Colonic mucosa (tissue), 4 donors: ENCODE measurements around the gene DAPK2. TPM values are rescaled to one million over a fixed set of nuclear protein-coding genes. Genes with fewer than 3 reads are reported as not detected.

Experiments used
- DNase-seq: peaks from one replicate; pipeline ENCODE4 v3.0.0-alpha.2; 2020
- H3K27ac ChIP-seq: fragments of 200-600 bp; one replicate; pipeline ENCODE4 v1.8.0; 2021
- H3K27me3 ChIP-seq: fragments of 200-600 bp; one replicate; pipeline ENCODE4 v1.8.0; 2021
- H3K36me3 ChIP-seq: fragments of 200-600 bp; one replicate; pipeline ENCODE4 v1.8.0; 2021
- H3K4me1 ChIP-seq: fragments of 200-600 bp; one replicate; pipeline ENCODE4 v1.8.0; 2021; ENCODE audit warnings: mild to moderate bottlenecking
- H3K4me3 ChIP-seq: fragments of 200-600 bp; one replicate; pipeline ENCODE4 v1.8.0; 2021
- H3K9ac ChIP-seq, 2 donors: one replicate each; pipeline ENCODE4 v1.7.0; 2013; ENCODE audit warnings: control low read depth in 2 of 2, low read depth in 2 of 2, low read length in 2 of 2
- H3K9me3 ChIP-seq: fragments of 200-600 bp; one replicate; pipeline ENCODE4 v1.8.0; 2021
- intact Hi-C: fragments of 100-400 bp; cut with DNase I; formaldehyde crosslinking; loops from one replicate; pipeline ENCODE4 v1.14.1; 2022
- total RNA-seq, 2 donors: library from RNA; stranded (reverse); fragmentation: NEBNext Ultra II Directional in 1 of 2; extraction: Animal tissue kit (Norgen Biotek cat#: 25700) in 1 of 2; gene quantifications; one replicate each; pipeline ENCODE4 v1.2.1, GENCODE V29; 2021
- TF ChIP-seq, protein P1 (sequence below): fragments of 200-600 bp; IDR thresholded peaks from one replicate; pipeline ENCODE4 v1.8.0; 2022; ENCODE audit warnings: antibody characterized with exemption, mild to moderate bottlenecking
- donor health status: healthy.
- donor health status: DM: no; HTN: no; CAD: no.
- donor health status: DM: no; HTN: no; CAD: no.

DAPK2 gene
- total RNA-seq, 2 donors from 2014 or later = 23.7 to 26.5 TPM

DNA sequence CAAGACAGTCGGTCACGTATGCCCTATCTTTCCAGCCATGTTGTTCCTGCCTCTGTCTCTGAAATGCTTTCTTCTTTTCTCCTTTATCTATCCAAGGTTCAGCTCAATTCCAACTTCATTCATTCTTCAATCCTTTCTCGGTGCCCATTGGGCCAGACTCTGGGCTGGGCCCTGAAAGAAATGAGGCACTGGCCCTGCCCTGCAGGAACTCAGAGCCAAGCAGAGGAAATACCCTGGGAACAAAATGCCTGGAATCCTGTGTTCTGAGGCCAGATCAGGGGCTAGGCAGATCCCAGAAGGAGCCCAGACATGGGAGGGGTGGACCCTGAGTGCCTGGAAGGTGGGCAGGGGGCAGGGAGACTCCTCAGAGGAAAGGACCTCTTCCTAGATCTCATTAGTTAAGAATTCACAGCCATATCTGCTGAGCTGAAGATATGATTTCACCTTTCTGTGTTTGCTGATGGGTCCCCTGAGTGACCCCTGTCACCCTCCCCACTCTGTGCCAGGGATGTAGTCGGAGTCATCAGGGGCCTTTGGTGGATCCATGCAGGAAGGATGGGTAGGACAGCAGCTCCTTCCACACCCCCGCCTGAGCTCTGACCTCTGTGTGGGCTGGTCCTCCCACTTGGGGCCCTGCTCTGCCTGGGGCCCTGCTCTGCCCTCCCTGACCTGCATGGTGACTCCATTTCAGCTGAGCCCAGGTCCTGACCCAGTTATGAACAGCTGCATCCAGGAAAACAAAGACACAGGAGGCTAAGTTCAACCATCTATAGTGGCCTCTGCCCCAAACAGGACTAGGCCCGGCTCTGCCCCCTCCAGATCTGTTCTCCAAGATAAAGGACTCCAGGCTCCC is 5.3 kb upstream of the DAPK2 start:
- intact Hi-C loops = no loop called here
- no peak overlapping the region for H3K4me3 ChIP-seq
- no peaks in the 10 kb centered on the region for H3K27me3 ChIP-seq
- TF ChIP-seq, protein P1, sequence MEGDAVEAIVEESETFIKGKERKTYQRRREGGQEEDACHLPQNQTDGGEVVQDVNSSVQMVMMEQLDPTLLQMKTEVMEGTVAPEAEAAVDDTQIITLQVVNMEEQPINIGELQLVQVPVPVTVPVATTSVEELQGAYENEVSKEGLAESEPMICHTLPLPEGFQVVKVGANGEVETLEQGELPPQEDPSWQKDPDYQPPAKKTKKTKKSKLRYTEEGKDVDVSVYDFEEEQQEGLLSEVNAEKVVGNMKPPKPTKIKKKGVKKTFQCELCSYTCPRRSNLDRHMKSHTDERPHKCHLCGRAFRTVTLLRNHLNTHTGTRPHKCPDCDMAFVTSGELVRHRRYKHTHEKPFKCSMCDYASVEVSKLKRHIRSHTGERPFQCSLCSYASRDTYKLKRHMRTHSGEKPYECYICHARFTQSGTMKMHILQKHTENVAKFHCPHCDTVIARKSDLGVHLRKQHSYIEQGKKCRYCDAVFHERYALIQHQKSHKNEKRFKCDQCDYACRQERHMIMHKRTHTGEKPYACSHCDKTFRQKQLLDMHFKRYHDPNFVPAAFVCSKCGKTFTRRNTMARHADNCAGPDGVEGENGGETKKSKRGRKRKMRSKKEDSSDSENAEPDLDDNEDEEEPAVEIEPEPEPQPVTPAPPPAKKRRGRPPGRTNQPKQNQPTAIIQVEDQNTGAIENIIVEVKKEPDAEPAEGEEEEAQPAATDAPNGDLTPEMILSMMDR = no peak
- no peak for DNase-seq
- H3K36me3 ChIP-seq = no peaks in the 10 kb centered on the region
- H3K4me1 ChIP-seq = peaks cover 2% of the 10 kb centered on the region
- no peak overlapping the region for H3K9ac ChIP-seq
- no peak overlapping the region for H3K27ac ChIP-seq
- H3K9me3 ChIP-seq = no peaks in the 10 kb centered on the region

DNA sequence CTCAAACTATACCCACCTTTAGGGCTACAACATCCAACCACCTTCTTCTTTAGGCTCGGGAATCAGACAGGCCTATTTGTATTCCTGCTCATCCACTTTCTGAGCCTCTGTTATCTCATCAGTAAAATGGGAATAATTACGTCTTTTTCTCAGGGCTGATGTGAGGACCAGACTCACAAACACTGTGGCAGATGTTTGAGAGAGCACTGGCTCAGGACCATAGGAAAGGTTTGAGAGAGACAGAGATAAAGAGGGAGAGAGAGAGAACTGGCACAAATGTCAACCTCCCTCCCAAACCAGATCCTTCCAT is 4.8 kb upstream of the DAPK2 start:
- Histone ChIP-seq H3K27ac (no peak overlapping the region), H3K36me3 (no peaks in the 10 kb centered on the region), H3K4me3 (no peak overlapping the region), H3K27me3 (no peaks in the 10 kb centered on the region), H3K9ac (no peak overlapping the region), H3K9me3 (no peaks in the 10 kb centered on the region), H3K4me1 (peaks cover 4% of the 10 kb centered on the region)
- intact Hi-C loops = no loop called here
- DNase-seq = no peak
- TF ChIP-seq, protein P1 = no peak

DNA sequence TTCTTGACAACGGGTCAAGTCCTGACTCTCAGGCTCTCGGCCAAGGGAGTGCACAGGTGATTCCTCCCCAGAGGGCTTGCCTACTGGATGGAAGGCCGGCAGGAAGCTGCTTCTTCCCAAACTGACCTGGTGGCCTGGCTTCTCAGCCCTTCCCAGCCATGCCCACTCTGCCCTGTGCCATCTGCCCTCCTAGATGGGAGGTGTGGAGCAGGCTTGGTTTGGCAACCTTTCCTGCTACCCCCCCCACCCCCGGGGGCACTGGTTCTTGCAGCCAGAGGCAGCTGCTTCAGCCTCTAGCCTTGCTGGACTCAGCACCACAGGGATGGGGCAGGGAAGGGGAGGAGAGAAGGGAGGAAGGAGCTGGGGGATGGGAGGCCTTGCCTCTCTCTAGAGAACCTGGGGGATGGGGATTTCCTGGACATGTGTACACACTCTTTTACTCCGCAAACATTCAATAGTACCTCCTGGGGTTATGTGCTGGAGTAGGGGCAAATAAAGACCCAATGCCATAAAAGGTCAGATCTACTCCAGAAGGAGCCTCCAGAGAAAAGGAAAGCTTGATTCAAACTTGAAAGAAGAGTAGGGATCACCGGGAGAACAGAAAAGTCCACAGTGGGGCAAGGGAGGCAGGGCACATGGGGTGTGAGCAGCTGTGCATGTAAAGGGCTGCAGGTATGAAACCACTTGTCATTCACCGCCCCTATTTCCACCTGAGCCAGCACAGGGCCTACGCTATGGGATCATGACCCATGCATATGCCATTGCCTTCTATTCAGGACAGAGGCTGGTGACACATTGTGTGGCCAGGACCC is 4.2 kb upstream of the DAPK2 start:
- no peaks in the 10 kb centered on the region for H3K27me3 ChIP-seq
- peak; percentile 36 for DNase-seq
- TF ChIP-seq, protein P1 = no peak
- intact Hi-C loops = no loop called here
- H3K9ac ChIP-seq = no peak overlapping the region
- no peak overlapping the region for H3K4me3 ChIP-seq
- peaks cover 6% of the 10 kb centered on the region for H3K4me1 ChIP-seq
- no peaks in the 10 kb centered on the region for H3K9me3 ChIP-seq
- no peak overlapping the region for H3K27ac ChIP-seq
- H3K36me3 ChIP-seq = no peaks in the 10 kb centered on the region

DNA sequence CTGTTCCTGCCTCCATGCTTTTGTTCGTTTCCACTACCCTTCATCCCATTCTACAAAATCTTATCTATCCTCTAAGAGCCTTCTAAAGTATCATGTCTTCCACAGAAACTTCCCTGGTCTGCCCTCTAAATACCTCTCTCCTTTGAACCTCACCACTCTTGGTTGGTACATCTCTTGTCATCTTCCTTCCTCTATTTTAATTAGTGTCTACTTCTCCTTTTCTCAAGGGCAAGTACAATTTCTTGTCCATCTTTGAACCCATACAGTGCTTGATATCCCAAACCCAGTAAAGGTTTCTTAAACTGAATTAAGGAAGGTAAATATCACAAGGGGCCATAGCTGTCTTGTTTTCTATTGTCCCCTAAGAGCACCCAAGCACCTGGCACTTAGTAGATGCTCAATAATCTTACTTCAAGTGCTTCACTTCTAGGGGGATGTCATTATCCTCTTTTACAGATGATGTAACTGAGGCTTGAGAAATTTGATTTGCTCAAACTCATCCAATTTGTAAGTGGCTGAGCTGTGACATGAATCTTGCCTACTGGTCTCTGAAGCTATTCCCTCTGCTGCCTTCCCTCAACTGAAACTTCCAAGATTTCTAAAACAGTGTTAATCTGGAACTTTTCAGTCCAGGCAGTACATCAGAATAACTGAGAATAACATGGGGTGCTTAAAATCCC is 2.6 kb upstream of the DAPK2 start:
- H3K9me3 ChIP-seq = no peaks in the 10 kb centered on the region
- no peak overlapping the region for H3K4me3 ChIP-seq
- peaks cover 12% of the 10 kb centered on the region for H3K4me1 ChIP-seq
- no peak for DNase-seq
- no peak overlapping the region for H3K27ac ChIP-seq
- no peaks in the 10 kb centered on the region for H3K36me3 ChIP-seq
- TF ChIP-seq, protein P1 = no peak
- intact Hi-C loops = loop anchor here (5.0 kb wide), 2 partner anchors 102 to 297 kb away; no protein-coding TSS in a partner anchor
- H3K27me3 ChIP-seq = no peaks in the 10 kb centered on the region
- H3K9ac ChIP-seq = no peak overlapping the region

DNA sequence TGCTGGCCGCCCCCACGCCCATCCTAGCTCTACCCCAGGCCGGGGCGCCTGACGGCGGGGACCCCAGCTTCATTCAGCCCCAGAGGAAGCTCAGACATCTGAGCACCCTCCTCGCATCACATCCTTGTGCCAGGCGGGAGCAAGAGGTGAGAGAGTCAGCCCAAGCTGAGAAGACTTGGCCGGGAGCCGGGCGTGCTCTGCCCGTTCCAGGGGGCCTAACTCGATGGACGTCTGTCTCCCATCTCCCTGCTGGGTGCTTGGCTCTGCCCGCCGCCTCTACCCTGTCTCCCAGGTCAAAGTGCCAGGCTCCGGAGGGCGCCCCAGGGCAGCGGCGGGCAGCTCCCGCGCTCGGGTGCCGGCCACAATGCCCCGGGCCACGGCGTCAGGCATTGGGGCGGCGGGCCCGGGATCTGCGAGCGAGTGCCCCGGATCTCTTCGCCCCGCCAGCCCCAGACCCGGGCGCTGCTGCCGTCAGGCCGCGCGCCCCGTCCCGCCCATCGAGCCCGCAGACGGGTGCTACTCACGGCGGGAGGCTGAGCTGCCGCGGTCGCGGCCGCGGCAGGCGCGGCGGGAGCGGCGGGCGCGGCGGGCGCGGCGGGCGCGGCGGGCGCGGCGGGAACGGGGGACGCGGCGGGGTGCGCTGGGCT is 388 bp downstream of the DAPK2 start:
- Histone ChIP-seq H3K27ac (no peak overlapping the region), H3K4me1 (peaks cover 12% of the 10 kb centered on the region), H3K27me3 (no peaks in the 10 kb centered on the region), H3K36me3 (no peaks in the 10 kb centered on the region), H3K4me3 (peak overlapping the region; percentile 66), H3K9ac (peak overlapping the region; percentile 77 to 89), H3K9me3 (no peaks in the 10 kb centered on the region)
- TF ChIP-seq, protein P1 = no peak
- peak; percentile 46 for DNase-seq
- intact Hi-C loops = loop anchor here (5.0 kb wide), 2 partner anchors 99 to 294 kb away; no protein-coding TSS in a partner anchor
